GM12878 (cell line): Measurements from ENCODE around the gene INPP5D.

ENCODE experiments used
- ATF2 ChIP-seq: IDR thresholded peaks from 2 replicates; pipeline ENCODE4 v1.6.1; 2012; ENCODE audit warnings: low read length, inconsistent platforms
- BACH1 ChIP-seq: fragments of 450-650 bp; IDR thresholded peaks from 2 replicates; pipeline ENCODE4 v1.6.1; 2017; ENCODE audit warnings: mild to moderate bottlenecking, borderline replicate concordance
- CBX3 ChIP-seq: fragments of 200-600 bp; sonication (generic); IDR thresholded peaks from 2 replicates; pipeline ENCODE4 v1.6.1; 2016; ENCODE audit warnings: low read depth, borderline replicate concordance
- CTCF ChIP-seq, 3 experiments: IDR thresholded peaks in 2 of 3; conservative IDR thresholded peaks in 1 of 3; 2 replicates each; pipeline ENCODE4 v1.5.1; 2011; ENCODE audit warnings: low read depth in 3 of 3, low read length in 3 of 3, mild to moderate bottlenecking in 3 of 3, control low read depth in 2 of 3, moderate library complexity in 2 of 3, inconsistent platforms in 1 of 3, mixed read lengths in 1 of 3; ENCODE audit not compliant: control insufficient read depth in 2 of 3, insufficient read depth in 1 of 3; ENCODE audit errors: extremely low read depth in 1 of 3
- NBN ChIP-seq: fragments of 450-650 bp; IDR thresholded peaks from 2 replicates; pipeline ENCODE4 v1.6.1; 2016
- POLR2A ChIP-seq: IDR thresholded peaks from 2 replicates; pipeline ENCODE4 v1.6.1; 2011; ENCODE audit warnings: low read depth, mild to moderate bottlenecking, low read length
- SPI1 ChIP-seq: IDR thresholded peaks from 2 replicates; pipeline ENCODE4 v1.6.1; 2011; ENCODE audit warnings: low read depth, mild to moderate bottlenecking, low read length, moderate library complexity, borderline replicate concordance; ENCODE audit not compliant: insufficient read depth
- ZNF384 ChIP-seq: IDR thresholded peaks from 2 replicates; pipeline ENCODE4 v1.6.1; 2012; ENCODE audit warnings: low read depth, mild to moderate bottlenecking, low read length, improper control_type of control experiment, borderline replicate concordance
- TF ChIP-seq, protein P1 (sequence below): IDR thresholded peaks from 2 replicates; pipeline ENCODE4 v1.6.1; 2011; ENCODE audit warnings: low read depth, low read length, improper control_type of control experiment, borderline replicate concordance

GRCh38 chr2:233060501-233060979 is 398 bp downstream of the INPP5D start:
- TF ChIP-seq NBN = no peak
- TF ChIP-seq CTCF (IDR thresholded peaks at IDR 0.05 in 2 of 3, conservative IDR thresholded peaks at IDR 0.05 in 1 of 3; ENCODE audit: control insufficient read depth in 2 of 3, extremely low read depth in 1 of 3, insufficient read depth in 1 of 3, low read depth in 3 of 3, low read length in 3 of 3) = no peak
- TF ChIP-seq SPI1 = no peak
- TF ChIP-seq, protein P1, sequence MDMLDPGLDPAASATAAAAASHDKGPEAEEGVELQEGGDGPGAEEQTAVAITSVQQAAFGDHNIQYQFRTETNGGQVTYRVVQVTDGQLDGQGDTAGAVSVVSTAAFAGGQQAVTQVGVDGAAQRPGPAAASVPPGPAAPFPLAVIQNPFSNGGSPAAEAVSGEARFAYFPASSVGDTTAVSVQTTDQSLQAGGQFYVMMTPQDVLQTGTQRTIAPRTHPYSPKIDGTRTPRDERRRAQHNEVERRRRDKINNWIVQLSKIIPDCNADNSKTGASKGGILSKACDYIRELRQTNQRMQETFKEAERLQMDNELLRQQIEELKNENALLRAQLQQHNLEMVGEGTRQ = no peak
- TF ChIP-seq ATF2 = no peak
- no peak for TF ChIP-seq POLR2A
- TF ChIP-seq BACH1 = no peak
- TF ChIP-seq CBX3 = no peak
- TF ChIP-seq ZNF384 = no peak
